Measurements from ENCODE around the gene ZNF90.

DNA sequence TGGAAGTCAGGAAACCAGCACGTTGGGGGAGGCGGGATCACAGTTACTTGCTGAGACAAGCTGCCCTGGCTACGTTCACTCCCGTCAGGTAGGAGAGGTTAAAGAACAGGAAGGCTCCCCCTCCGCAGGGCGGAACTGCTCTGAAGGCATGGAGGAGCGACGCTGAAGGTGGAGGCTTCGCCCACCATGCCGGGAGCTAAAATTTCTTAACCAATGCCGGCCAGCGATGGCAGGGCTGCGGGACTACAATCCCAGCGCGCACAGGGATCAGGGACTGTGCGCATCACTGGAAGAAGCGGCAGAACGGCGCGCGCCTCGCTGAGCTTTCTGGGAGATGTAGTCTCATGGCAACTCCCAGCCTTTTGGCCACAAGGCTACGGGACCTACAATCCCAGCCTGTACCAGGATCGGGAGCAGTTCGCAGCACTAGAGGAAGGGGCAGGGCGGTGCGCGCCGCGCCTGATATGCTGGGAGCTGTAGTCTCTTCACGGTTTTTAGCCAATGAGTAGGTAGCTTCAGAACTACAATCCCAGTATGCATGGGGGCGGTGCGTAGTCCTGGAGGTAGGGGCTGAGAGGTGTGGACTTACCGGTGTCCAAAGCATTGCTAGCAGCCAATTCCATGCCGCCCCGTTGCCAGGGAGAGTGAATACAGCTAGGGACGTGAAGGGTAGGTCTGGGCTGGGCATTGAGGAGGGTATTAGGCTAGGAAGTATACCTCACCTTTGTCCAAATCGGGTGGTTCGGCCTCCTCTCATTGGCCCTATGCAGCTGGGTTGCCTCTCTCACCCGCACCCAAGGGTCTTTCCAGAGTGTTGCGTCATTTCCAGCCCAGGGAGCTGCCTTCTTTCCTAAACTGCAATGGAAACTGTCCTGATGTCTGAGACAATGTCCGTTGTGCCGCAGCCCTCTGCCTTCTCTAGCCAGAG is 25.7 kb upstream of the ZNF90 start:
- TF ChIP-seq CTCF (conservative IDR thresholded peaks at IDR 0.05 in 1 of 2, IDR thresholded peaks at IDR 0.05 in 1 of 2; ENCODE audit: extremely low read depth in 1 of 2, insufficient read depth in 1 of 2, low read depth in 1 of 2, low read length in 2 of 2) (no peak), EZH2 (IDR thresholded peaks at IDR 0.05; ENCODE audit: borderline replicate concordance, low read length) (no peak)

Data from mammary epithelial cell (primary cell).